ENCODE data around the gene YIPF1.

YIPF1 gene

DNA sequence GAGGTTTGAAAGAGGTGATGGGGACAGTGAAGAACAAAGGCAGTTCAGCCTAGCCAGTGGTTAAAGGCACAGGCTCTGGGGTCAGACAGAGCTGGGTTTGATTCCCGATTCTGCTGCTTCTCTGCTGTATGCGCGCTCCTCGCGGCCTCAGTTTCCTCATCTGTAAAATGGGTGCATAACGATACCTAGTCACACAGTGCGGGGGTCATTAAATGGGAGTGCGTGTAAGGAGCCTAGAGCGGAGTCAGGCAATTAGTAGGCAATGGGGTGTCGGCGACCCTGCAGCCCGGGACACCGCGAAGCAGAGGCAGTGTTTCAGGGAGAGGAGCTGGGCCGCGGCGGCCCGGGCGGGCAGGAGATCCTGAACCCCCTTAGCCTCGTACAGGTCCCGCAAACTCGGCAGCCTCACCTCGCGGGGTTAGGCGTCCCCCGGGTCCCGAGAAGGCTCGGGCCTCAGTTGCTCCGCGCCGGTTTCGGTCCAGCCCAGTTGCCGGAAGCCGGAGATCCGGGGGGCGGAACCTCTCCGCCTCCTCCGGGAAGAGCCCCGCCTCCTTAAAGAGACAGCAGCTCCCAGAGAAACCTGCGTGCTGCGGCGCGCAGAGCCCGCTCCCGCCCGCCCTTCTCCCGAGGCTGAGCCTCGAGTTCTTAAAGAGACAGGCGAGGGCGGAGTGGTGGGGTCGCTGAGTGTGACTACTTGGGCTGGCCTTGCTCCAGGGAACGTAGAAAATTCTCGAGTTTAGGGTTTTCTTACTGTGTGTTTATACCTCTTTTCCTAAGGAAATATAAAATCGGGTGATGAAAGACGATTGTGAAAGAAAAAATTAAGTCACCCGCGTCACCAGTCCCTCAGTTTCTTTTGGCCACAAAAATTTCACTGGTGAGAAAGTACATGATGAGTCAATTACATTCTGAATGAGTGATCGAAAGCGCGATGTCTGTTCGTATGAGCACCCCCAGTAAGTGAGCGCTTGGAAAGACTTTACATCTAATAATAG is at the start of gene YIPF1:
Gene YIPF1 (minus strand): TSS at position 494 of the 995 bp plus-strand sequence. CDS start 860 bp downstream, outside the sequence.
- CTCF ChIA-PET, result interaction anchor here (0.6 to 2.0 kb wide), 3 partner anchors 11 to 51 kb away, joined by 3 to 5 read pairs (median 3); partner anchors contain the start of gene NDC1
- peak; percentile 95 for DNase-seq (ENCODE audit: extremely low spot score)
- POLR2A ChIA-PET, result no interaction called here
- no peak for TF ChIP-seq HDGF (IDR thresholded peaks at IDR 0.05; ENCODE audit: borderline replicate concordance)
- peak; percentile 30; the same call in 1 of the 2 replicates for TF ChIP-seq L3MBTL2 (conservative IDR thresholded peaks at IDR 0.05)
- TF ChIP-seq NFRKB (IDR thresholded peaks at IDR 0.05), result no peak
- TF ChIP-seq SP1 (IDR thresholded peaks at IDR 0.05), result no peak
- TF ChIP-seq, protein P1, sequence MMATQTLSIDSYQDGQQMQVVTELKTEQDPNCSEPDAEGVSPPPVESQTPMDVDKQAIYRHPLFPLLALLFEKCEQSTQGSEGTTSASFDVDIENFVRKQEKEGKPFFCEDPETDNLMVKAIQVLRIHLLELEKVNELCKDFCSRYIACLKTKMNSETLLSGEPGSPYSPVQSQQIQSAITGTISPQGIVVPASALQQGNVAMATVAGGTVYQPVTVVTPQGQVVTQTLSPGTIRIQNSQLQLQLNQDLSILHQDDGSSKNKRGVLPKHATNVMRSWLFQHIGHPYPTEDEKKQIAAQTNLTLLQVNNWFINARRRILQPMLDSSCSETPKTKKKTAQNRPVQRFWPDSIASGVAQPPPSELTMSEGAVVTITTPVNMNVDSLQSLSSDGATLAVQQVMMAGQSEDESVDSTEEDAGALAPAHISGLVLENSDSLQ (IDR thresholded peaks at IDR 0.05), result no peak
- peak; percentile 66; the same call in 1 of the 2 replicates for TF ChIP-seq FOXM1 (IDR thresholded peaks at IDR 0.05; ENCODE audit: borderline replicate concordance)
- TF ChIP-seq CTBP1 (IDR thresholded peaks at IDR 0.05; ENCODE audit: borderline replicate concordance), result no peak
- no peak for TF ChIP-seq ZNF384 (IDR thresholded peaks at IDR 0.05)
- TF ChIP-seq TARDBP (IDR thresholded peaks at IDR 0.05), result no peak
- no peak for TF ChIP-seq BHLHE40 (IDR thresholded peaks at IDR 0.05; ENCODE audit: borderline replicate concordance)

DNA sequence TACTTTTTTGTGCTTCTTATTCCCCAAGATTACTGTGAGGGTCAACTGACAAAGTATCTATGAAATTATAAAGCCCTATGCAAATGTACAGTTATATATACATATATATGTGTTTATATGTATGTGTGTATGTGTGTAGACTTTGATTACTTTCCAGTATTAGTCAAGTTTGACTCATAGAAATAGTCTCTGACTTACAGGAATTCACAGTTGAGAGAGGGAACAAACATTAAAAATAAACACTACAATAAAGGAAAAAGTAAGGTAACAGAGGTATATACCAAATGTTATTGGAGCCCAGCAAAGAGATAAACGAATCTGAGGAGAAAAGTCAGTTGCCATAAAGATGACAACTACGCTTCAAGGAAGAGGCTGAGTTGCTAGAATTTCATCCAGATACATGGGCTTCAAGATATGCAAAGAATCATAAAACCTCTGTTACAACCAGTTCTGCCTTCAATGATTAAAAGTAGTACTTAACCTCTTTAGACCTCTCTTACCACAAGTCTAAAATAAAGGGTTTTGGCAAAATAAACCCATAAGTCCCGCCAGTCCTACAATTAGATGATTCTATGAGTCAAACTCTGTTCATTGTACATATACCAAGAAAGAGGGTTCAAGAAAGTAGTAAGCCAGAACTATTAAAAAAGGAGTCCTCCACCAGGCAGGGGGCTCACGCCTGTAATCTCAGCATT is 48.7 kb upstream of the YIPF1 start:
- POLR2A ChIA-PET, result no interaction called here
- CTCF ChIA-PET, result interaction anchor here (0.7 kb wide), 1 partner anchor 114 kb away, joined by 4 read pairs; no protein-coding TSS in a partner anchor
- no peak for DNase-seq (ENCODE audit: extremely low spot score)
- TF ChIP-seq FOXA1 (IDR thresholded peaks at IDR 0.05) (no peak), ELF4 (IDR thresholded peaks at IDR 0.05) (no peak), L3MBTL2 (conservative IDR thresholded peaks at IDR 0.05) (no peak), ZNF384 (IDR thresholded peaks at IDR 0.05) (no peak), HDGF (IDR thresholded peaks at IDR 0.05; ENCODE audit: borderline replicate concordance) (no peak), TARDBP (IDR thresholded peaks at IDR 0.05) (no peak), BHLHE40 (IDR thresholded peaks at IDR 0.05; ENCODE audit: borderline replicate concordance) (no peak)
- TF ChIP-seq, protein P1 (IDR thresholded peaks at IDR 0.05), result no peak

DNA sequence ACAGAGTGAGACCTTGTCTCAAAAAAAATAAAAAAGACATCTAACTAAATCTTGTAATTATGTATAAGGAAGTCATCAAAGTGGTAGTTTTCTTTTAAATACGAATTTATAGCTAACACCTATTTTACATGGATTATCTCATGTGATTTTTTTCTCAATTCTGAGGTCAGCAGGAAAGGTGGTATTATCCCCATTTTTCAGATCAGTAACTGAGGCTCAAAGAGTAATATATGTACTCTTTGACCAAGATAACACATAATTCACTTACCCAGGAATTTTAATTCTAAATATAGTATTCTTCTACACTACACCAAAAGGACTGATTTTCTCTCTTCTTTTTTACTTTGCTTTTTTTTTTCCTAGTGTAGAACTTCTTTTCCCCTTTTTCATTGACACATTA is 46.8 kb upstream of the YIPF1 start:
- TF ChIP-seq TARDBP (IDR thresholded peaks at IDR 0.05), result no peak
- TF ChIP-seq SUZ12 (IDR thresholded peaks at IDR 0.05), result no peak
- no peak for TF ChIP-seq ELF4 (IDR thresholded peaks at IDR 0.05)
- TF ChIP-seq FOXM1 (IDR thresholded peaks at IDR 0.05; ENCODE audit: borderline replicate concordance), result no peak
- no peak for TF ChIP-seq ZNF384 (IDR thresholded peaks at IDR 0.05)
- TF ChIP-seq LEF1 (IDR thresholded peaks at IDR 0.05; ENCODE audit: borderline replicate concordance), result no peak
- no peak for TF ChIP-seq CTBP1 (IDR thresholded peaks at IDR 0.05; ENCODE audit: borderline replicate concordance)
- DNase-seq (ENCODE audit: extremely low spot score), result no peak
- POLR2A ChIA-PET, result no interaction called here
- CTCF ChIA-PET, result interaction anchor here (0.6 kb wide), 1 partner anchor 13 kb away, joined by 3 read pairs; no protein-coding TSS in a partner anchor

- no peak for DNase-seq (ENCODE audit: extremely low spot score)
- TF ChIP-seq L3MBTL2 (conservative IDR thresholded peaks at IDR 0.05) (no peak), ELF4 (IDR thresholded peaks at IDR 0.05) (no peak), SUZ12 (IDR thresholded peaks at IDR 0.05) (no peak), SP1 (IDR thresholded peaks at IDR 0.05) (no peak)
- CTCF ChIA-PET, result no interaction called here
- POLR2A ChIA-PET, result no interaction called here
These were observed 44.7 kb upstream of the YIPF1 start for GRCh38 chr1:53934170-53934765.

GRCh38 chr1:53931523-53931922 is 41.9 kb upstream of the YIPF1 start:
- ChIA-PET CTCF (no interaction called here), POLR2A (interaction anchor here (1.0 kb wide), 1 partner anchor 9 kb away, joined by 4 read pairs; no protein-coding TSS in a partner anchor)
- no peak for TF ChIP-seq CTBP1 (IDR thresholded peaks at IDR 0.05; ENCODE audit: borderline replicate concordance)
- TF ChIP-seq L3MBTL2 (conservative IDR thresholded peaks at IDR 0.05), result no peak
- TF ChIP-seq FOXA1 (IDR thresholded peaks at IDR 0.05), result no peak
- TF ChIP-seq NFRKB (IDR thresholded peaks at IDR 0.05), result no peak
- no peak for TF ChIP-seq SUZ12 (IDR thresholded peaks at IDR 0.05)
- TF ChIP-seq FOXM1 (IDR thresholded peaks at IDR 0.05; ENCODE audit: borderline replicate concordance), result no peak
- DNase-seq (ENCODE audit: extremely low spot score), result no peak

GRCh38 chr1:53930932-53931331 is 41.3 kb upstream of the YIPF1 start:
- TF ChIP-seq FOXA1 (IDR thresholded peaks at IDR 0.05) (no peak), FOXM1 (IDR thresholded peaks at IDR 0.05; ENCODE audit: borderline replicate concordance) (no peak), ARNT (IDR thresholded peaks at IDR 0.05) (no peak), L3MBTL2 (conservative IDR thresholded peaks at IDR 0.05) (no peak), NFRKB (IDR thresholded peaks at IDR 0.05) (no peak), HDGF (IDR thresholded peaks at IDR 0.05; ENCODE audit: borderline replicate concordance) (no peak), ZNF384 (IDR thresholded peaks at IDR 0.05) (no peak), ELF4 (IDR thresholded peaks at IDR 0.05) (no peak), LEF1 (IDR thresholded peaks at IDR 0.05; ENCODE audit: borderline replicate concordance) (no peak), CTBP1 (IDR thresholded peaks at IDR 0.05; ENCODE audit: borderline replicate concordance) (no peak), BHLHE40 (IDR thresholded peaks at IDR 0.05; ENCODE audit: borderline replicate concordance) (no peak), TARDBP (IDR thresholded peaks at IDR 0.05) (no peak), SP1 (IDR thresholded peaks at IDR 0.05) (no peak), SUZ12 (IDR thresholded peaks at IDR 0.05) (no peak), FOXK2 (IDR thresholded peaks at IDR 0.05) (no peak)
- TF ChIP-seq, protein P1 (IDR thresholded peaks at IDR 0.05), result no peak
- POLR2A ChIA-PET, result interaction anchor here (1.0 kb wide), 1 partner anchor 9 kb away, joined by 4 read pairs; no protein-coding TSS in a partner anchor
- CTCF ChIA-PET, result interaction anchor here (0.5 kb wide), 1 partner anchor 1540 kb away, joined by 3 read pairs; no protein-coding TSS in a partner anchor
- no peak for DNase-seq (ENCODE audit: extremely low spot score)

All from HEK293T (cell line).